Left lung (tissue), 10 donors: ENCODE data around the gene CCL2. TPM values are rescaled to one million over a fixed set of nuclear protein-coding genes. Genes with fewer than 3 reads are reported as not detected.

Source experiments
- ATAC-seq: fragments of 200-7000 bp; cut with Tn5 transposase; one replicate; pipeline ENCODE4 v1.9.1; 2020; ENCODE audit warnings: moderate library complexity
- DNase-seq, 4 donors: peaks; one replicate each; pipeline ENCODE4 v3.0.0-alpha.2; 2013 to 2020
- H3K27ac ChIP-seq, 2 donors: fragments of 200-600 bp; sonication (generic) in 1 of 2; one replicate each; pipeline versions ENCODE4 v1.5.0 to v1.8.0; 2020 to 2021
- H3K27me3 ChIP-seq, 2 donors: fragments of 200-600 bp; sonication (generic) in 1 of 2; one replicate each; pipeline versions ENCODE4 v1.5.0 to v1.8.0; 2020 to 2021
- H3K36me3 ChIP-seq, 2 donors: fragments of 200-600 bp; sonication (generic) in 1 of 2; one replicate each; pipeline versions ENCODE4 v1.5.0 to v1.8.0; 2020 to 2021
- H3K4me1 ChIP-seq, 2 donors: fragments of 200-600 bp; one replicate each; pipeline ENCODE4 v1.8.0; 2021
- H3K4me3 ChIP-seq, 2 donors: fragments of 200-600 bp; sonication (generic) in 1 of 2; one replicate each; pipeline versions ENCODE4 v1.5.0 to v1.8.0; 2020 to 2021; ENCODE audit warnings: mild to moderate bottlenecking in 1 of 2
- H3K9me3 ChIP-seq, 2 donors: fragments of 200-600 bp; sonication (generic) in 1 of 2; one replicate each; pipeline versions ENCODE4 v1.5.0 to v1.8.0; 2020 to 2021
- CTCF ChIP-seq, 2 donors: fragments of 200-600 bp; sonication (generic) in 1 of 2; IDR thresholded peaks; one replicate each; pipeline versions ENCODE4 v1.5.0 to v1.8.0; 2021; ENCODE audit warnings: antibody characterized with exemption in 2 of 2
- intact Hi-C, 2 donors: fragments of 100-400 bp; cut with DNase I; formaldehyde crosslinking; loops; one replicate each; pipeline versions ENCODE4 v1.11.2 to v1.14.2; 2022
- polyA plus RNA-seq, 6 donors: library from polyadenylated mRNA; unstranded; fragments of 120-200 nt; gene quantifications; one replicate each; pipeline ENCODE4 v1.2.1, GENCODE V29; 2013; ENCODE audit not compliant: insufficient read length in 6 of 6
- total RNA-seq, 2 donors: library from RNA; stranded (reverse); fragmentation: NEBNext Ultra II Directional; extraction: Animal tissue kit (Norgen Biotek cat#: 25700); gene quantifications; one replicate each; pipeline ENCODE4 v1.2.1, GENCODE V29; 2021
- donor health status: DM: no; HTN: yes; CAD: no.
- donor health status: DM: no; HTN: no; CAD: no.

Gene CCL2
- total and polyA plus RNA-seq, 8 donors, result 47.4 to 444 (median 56.7) TPM

GRCh38 chr17:34243364-34244320, 11.4 kb upstream of the CCL2 start:
- no peak for DNase-seq
- H3K9me3 ChIP-seq, result no peaks in the 10 kb centered on the region
- H3K4me3 ChIP-seq, result no peak overlapping the region
- peak overlapping the region in 1 of 2 donors; percentile 96 for H3K27ac ChIP-seq
- H3K4me1 ChIP-seq, result peaks cover 17 to 92% of the 10 kb centered on the region in 2 donors
- no peaks in the 10 kb centered on the region for H3K27me3 ChIP-seq
- no peak for TF ChIP-seq CTCF (IDR thresholded peaks at IDR 0.05)
- no peak for ATAC-seq
- intact Hi-C loops, result no loop called here
- no peaks in the 10 kb centered on the region for H3K36me3 ChIP-seq

- intact Hi-C loops, result no loop called here
- TF ChIP-seq CTCF (IDR thresholded peaks at IDR 0.05), result no peak
- Histone ChIP-seq H3K27me3 (no peaks in the 10 kb centered on the region), H3K27ac (peak overlapping the region in 1 of 2 donors; percentile 96), H3K4me3 (no peak overlapping the region), H3K36me3 (no peaks in the 10 kb centered on the region), H3K9me3 (no peaks in the 10 kb centered on the region), H3K4me1 (peaks cover 27 to 97% of the 10 kb centered on the region in 2 donors)
- ATAC-seq (no peak), DNase-seq (no peak)
These were observed 9.7 kb upstream of the CCL2 start for GRCh38 chr17:34245351-34245905.

GRCh38 chr17:34246446-34246845, 8.6 kb upstream of the CCL2 start:
- TF ChIP-seq CTCF (IDR thresholded peaks at IDR 0.05), result no peak
- ATAC-seq (peak; percentile 13), DNase-seq (no peak)
- no peaks in the 10 kb centered on the region for H3K9me3 ChIP-seq
- no peaks in the 10 kb centered on the region for H3K36me3 ChIP-seq
- H3K27ac ChIP-seq, result peak overlapping the region in 1 of 2 donors; percentile 96
- intact Hi-C loops, result no loop called here
- no peak overlapping the region for H3K4me3 ChIP-seq
- H3K4me1 ChIP-seq, result peaks cover 28 to 97% of the 10 kb centered on the region in 2 donors
- H3K27me3 ChIP-seq, result no peaks in the 10 kb centered on the region

- no peak for DNase-seq
- H3K9me3 ChIP-seq, result no peaks in the 10 kb centered on the region
- TF ChIP-seq CTCF (IDR thresholded peaks at IDR 0.05), result no peak
- no peaks in the 10 kb centered on the region for H3K27me3 ChIP-seq
- H3K4me1 ChIP-seq, result peaks cover 31 to 97% of the 10 kb centered on the region in 2 donors
- H3K36me3 ChIP-seq, result no peaks in the 10 kb centered on the region
- intact Hi-C loops, result no loop called here
- peak overlapping the region in 1 of 2 donors; percentile 96 for H3K27ac ChIP-seq
- no peak overlapping the region for H3K4me3 ChIP-seq
- no peak for ATAC-seq
These were observed 8.2 kb upstream of the CCL2 start for GRCh38 chr17:34246881-34247280.

GRCh38 chr17:34248511-34249024, 6.5 kb upstream of the CCL2 start:
- no peaks in the 10 kb centered on the region for H3K9me3 ChIP-seq
- DNase-seq (no peak), ATAC-seq (peak; percentile 39)
- intact Hi-C loops, result no loop called here
- H3K27me3 ChIP-seq, result no peaks in the 10 kb centered on the region
- H3K4me3 ChIP-seq, result no peak overlapping the region
- peaks cover 42 to 98% of the 10 kb centered on the region in 2 donors for H3K4me1 ChIP-seq
- no peaks in the 10 kb centered on the region for H3K36me3 ChIP-seq
- H3K27ac ChIP-seq, result peak overlapping the region; percentile 49 to 96
- TF ChIP-seq CTCF (IDR thresholded peaks at IDR 0.05), result no peak
